Measurements from ENCODE around the gene TRIM66.
A peak's percentile ranks its signal among the peaks of the same experiment; 100 is the strongest.

TRIM66 gene, protein sequence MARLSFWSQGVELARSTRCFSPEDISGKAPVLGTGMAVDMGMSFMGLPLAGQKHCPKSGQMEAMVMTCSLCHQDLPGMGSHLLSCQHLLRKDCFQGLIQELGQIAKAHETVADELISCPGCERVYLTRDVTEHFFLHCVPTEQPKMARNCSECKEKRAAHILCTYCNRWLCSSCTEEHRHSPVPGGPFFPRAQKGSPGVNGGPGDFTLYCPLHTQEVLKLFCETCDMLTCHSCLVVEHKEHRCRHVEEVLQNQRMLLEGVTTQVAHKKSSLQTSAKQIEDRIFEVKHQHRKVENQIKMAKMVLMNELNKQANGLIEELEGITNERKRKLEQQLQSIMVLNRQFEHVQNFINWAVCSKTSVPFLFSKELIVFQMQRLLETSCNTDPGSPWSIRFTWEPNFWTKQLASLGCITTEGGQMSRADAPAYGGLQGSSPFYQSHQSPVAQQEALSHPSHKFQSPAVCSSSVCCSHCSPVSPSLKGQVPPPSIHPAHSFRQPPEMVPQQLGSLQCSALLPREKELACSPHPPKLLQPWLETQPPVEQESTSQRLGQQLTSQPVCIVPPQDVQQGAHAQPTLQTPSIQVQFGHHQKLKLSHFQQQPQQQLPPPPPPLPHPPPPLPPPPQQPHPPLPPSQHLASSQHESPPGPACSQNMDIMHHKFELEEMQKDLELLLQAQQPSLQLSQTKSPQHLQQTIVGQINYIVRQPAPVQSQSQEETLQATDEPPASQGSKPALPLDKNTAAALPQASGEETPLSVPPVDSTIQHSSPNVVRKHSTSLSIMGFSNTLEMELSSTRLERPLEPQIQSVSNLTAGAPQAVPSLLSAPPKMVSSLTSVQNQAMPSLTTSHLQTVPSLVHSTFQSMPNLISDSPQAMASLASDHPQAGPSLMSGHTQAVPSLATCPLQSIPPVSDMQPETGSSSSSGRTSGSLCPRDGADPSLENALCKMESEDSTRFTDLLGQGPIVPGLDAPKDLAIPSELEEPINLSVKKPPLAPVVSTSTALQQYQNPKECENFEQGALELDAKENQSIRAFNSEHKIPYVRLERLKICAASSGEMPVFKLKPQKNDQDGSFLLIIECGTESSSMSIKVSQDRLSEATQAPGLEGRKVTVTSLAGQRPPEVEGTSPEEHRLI (N-terminal part only)

GRCh38 chr11:8682303-8683114 lies at the start of gene TRIM66, which contains the start of gene RPL27A:
Gene TRIM66 (minus strand): TSS chr11:8682665. CDS start chr11:8672274, 10,391 bp downstream.
Gene RPL27A (plus strand): TSS chr11:8682792. CDS start chr11:8682814, 22 bp downstream.
- DNase-seq: peak; percentile 94

DNA sequence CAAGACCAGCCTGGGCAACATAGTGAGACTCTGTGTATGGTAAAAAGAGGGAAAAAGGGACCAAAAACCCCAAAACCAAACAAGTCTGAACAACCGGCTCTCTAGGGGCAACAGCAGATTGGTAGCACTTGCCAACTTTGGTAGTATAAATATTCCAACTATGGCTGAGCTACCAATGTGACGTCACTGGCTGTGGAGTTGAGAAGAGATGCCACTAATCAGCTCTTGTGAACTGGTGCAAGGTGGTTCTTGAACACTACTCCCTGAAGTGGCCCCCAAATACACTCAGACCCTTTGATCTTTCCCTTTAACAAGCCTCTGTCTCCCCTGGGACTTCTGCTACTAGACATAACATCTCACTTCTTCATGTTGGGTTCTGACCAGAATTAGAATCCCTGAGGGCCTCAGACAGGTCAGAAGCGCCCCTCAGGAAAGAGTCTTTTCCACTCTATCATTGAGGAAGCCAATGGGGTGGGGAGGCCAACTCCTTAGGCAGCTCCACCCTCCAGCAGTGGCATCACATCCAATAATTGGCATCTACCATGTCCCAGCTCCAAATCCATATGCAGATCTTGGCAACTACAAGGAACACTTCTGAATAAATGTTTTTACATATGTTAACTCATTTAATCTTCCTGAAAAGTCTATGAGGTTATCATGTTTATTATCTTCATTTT lies 49.3 kb upstream of the TRIM66 start:
- no peak for DNase-seq

- DNase-seq: no peak
These were observed 48.2 kb upstream of the TRIM66 start for GRCh38 chr11:8730697-8731020.

DNA sequence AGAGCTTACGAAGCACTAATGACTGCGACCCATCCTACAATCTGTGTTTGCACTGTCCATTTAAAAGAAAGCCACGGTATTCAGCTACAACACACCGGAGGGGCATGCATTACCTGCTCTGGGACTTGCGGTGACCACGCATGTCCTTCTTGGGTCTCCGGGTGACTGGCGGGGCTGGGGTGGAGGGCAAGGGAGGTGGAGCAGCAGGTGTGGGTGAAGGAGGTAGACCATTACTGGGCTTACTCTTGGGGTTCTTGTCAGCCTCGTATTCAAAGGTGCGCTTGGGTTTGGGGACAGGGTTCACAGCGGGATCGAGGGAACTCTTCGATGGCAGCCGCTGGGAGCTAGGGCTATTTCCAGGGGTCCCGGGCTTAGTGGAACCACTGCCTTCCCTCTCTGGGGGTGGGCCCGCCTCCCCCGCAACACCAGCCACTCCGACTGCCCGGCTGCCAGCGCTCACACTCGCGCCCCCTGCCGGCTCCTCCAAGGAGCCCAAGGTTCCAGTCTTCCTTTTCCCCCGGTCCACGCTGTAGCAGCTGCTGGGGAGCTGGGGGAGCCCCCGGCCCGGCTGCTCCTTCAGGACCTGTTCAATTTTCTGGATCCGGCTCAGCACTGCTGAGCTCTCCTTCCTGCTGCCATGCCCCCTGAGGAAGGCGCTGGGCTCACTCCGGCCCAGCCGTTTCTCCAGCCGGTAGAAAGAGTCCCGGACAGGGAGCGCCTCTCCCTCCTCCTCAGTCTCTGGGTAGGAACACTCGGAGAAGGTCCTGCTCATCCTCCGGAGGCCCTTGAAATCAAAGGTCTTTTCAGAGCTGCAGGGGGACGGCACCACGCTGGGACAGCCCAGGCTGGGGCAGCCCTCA lies 47.6 kb upstream of the TRIM66 start:
- DNase-seq: no peak

GRCh38 chr11:8729067-8729466 lies 46.6 kb upstream of the TRIM66 start:
- DNase-seq: no peak

DNA sequence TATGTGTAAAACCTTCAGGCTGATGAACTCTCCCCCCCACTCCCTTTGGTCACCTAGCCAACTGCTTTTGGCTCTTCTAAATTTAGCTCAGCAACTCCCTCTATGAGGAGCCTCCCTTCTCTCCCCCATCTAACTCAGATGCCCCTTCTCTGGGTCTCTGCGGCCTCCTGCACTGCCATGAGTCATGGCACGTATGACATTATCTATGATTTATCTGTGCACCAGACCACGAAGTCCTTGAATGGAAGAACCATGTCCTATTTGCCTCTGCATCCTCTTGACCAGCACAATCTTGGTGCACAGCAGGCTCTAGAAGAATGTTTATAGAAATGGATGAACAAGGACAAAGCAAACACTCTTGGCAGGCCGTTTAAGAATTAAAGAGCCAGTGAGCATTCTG lies 46.1 kb upstream of the TRIM66 start:
- DNase-seq: no peak

DNA sequence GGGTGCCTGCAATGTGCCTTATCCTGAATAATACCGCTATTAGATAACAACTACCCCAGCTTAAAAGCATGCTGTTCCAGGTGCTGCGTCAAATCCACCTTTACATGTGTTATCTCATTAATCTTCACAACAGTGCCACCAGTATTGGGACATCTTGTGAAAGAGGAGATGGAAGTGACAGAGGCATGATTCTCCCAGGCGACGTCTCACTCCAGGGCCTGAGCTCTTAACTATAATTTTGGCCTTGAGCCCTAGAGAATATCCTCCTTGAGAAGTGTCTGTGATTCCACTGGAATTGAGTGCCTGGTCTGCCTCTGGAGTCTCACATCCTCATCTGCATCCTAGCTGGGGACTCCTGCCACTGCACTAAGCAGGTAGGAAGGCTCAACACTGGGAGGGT lies 43.9 kb upstream of the TRIM66 start:
- no peak for DNase-seq

- DNase-seq: no peak
These were observed 42.2 kb upstream of the TRIM66 start for GRCh38 chr11:8724682-8725081.

DNA sequence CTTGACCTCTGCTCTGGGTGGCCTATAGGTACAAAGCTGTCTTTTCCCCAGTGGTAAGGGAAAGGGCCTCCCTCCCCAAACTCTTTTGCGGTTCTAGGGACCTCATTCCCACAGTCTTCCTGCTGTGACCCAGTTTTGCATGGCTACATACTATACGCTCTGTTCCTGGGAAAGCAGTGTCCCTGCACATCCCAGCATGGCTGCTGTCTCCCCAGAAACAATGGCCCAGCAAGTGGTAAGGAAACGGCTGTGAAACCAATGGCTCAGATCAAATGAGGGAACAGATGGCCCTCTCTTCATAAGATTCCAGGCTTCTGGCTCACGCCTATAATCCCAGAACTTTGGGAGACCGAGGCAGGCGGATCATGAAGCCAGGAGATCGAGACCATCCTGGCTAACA lies 41.2 kb upstream of the TRIM66 start:
- DNase-seq: no peak

DNA sequence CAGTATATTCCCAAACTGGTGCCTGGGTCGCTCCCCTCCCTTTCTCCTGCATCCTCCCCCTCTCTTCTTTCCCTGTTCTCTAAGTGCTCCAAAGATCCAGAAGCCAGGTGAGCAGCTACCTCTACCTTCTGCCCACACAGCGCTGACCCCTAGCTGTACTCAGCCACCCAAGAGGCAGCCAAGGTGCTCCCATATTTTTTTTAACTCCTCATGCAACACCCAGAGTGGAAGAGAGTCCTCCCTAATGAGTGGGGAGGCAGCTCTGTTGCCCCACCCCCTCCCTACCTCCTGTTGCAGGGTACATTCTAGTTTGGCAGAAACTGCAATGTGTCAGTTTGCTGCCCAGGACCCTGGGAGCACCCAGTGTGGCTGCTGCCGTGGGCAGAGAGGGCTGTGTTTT lies 40.3 kb upstream of the TRIM66 start:
- no peak for DNase-seq

DNA sequence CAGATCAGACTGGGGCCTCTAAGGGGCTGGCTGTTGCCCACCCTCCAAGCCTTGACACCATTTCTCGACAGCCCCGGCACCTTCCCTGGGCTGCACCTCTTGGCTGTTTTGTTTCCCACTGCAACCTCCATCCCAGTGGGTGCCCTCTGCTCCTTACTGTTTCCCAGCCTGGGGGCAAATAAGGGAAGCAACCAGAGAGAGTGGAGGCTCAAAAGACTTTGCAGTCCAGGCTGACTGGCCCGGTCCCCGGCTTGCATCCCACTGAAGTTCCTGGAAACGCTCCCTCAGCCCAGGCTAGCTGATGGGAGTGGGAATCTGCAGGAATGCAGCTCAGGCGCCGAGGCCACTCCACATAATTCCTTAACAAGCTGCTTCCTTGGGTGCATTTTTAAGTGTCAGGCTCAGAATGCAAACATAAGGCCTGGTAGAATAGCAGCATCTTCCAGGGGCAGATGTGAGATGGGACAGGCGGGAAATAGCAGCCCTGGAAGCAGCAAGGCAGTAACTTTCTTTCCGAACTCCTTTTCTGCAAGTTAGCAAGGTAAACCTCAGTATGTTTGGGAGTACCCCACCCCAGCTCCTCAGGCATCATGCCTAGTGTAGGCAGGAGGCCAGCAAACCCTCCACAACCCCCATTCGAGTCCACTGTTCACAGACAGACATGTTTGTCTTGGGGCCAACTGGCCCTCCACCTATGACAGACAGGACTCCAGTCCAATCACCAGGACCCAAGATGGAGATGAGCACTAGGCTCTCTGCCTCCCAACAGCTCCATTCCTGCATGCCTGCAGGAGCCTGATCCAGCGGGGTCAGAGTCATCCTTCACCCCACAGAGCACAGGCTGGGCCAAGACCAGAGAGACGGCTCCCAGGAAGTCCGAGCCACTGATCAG lies 39.4 kb upstream of the TRIM66 start:
- DNase-seq: no peak

DNA sequence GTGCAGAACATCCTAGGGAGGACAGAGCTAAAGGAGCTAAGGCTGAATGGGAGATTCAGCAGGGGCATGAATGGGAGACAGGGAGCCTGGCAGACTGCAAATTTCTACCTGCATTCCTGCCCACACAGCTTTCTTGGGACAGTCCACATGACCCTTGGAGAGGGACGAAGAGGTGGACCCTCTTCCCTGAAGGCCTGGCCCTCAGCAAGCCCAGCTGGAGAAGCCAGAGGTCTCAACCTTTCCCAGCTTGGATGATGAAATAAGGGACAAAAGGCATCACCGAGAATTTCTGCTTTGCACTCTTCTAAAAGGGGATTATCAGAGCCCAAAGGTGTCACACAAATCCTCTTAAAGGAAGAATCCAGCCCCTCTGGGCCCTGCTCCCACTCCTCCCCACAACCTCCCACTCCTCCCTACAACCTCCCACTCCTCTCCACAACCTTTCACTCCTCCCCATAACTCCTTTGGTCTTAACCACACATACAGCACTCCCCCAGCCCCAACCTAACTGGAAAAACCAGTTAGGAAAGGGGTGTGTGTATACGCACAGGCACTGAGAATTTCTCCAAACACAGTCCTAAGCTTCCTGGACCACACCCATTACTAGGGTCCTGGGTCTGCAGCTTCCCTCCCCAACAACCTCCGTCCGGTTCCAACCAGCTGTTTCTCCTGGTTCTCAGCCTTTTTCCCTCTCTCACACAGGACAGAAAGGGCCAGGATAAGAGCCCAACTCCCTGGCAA lies 38.6 kb upstream of the TRIM66 start:
- DNase-seq: no peak

DNA sequence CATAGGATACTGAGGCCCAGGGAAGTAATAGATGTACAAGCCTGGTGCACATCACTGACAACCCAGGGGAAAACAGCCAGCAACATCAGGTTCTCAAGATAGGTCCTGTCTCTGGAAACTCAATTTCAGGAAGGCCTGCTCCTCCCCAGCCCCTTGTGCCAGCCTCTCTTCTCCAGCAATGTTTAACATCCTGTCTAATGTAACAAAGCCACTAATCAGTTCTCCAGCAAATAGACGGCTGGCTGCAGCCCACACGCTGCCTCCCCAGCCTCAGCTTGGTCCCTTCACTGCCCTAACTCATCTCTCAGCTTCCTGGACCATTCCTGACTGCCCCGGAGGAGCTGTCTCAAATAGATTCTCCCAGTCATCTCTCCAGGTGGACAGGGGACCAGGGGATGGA lies 37.9 kb upstream of the TRIM66 start:
- DNase-seq: no peak

DNA sequence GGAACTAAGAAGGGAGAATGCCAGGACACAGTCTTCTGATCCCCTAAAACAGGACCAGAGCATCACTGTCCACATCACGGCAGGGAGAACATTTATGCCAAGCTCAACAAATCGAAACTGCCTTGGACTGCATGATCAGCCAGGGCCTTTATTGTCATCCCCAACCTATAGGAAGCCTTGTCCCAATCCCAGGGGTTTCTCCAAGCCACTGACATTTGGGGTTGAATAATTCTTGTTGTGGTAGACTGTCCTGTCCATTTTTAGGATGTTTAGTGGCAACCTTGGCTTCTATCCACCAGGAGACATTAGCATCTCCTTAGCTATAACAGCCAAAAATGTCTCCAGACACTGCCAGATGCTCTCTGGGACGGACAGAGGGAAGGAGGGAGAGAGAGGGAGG lies 37.3 kb upstream of the TRIM66 start:
- no peak for DNase-seq

DNA sequence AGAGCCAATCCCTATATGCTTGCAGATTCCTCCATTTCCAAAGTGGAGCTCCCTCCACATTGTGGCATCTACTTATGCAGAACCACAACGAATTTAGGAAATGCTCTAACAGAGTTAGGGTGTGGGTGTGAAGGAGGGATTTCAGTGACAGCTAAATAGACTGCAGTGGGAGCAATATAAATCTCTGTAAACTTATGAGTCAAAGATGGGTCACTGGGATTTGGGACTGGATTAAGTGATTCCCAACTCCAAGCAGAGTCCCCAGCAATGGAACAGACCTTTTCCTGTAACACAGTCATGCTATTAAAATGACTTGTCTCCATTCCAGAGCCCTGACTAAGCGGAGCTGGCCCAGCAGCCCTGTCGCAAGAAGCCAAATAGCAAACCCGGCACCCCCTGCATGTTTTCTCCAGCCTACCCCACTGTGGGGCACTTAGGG lies 36.8 kb upstream of the TRIM66 start:
- DNase-seq: no peak

GRCh38 chr11:8717876-8718753 lies 35.6 kb upstream of the TRIM66 start:
- DNase-seq: no peak

GRCh38 chr11:8717544-8717875 lies 35.0 kb upstream of the TRIM66 start:
- no peak for DNase-seq

GRCh38 chr11:8715501-8715900 lies 33.0 kb upstream of the TRIM66 start:
- DNase-seq: no peak
